HepG2 (cell line): ENCODE results near the gene CNOT8. TPM values are rescaled to one million over a fixed set of nuclear protein-coding genes. Genes with fewer than 3 reads are reported as not detected.

Experiments used
- CBX5 ChIP-seq: sonication (generic); formaldehyde crosslinking; IDR thresholded peaks from 2 replicates; pipeline ENCODE4 v1.4.0; 2020; ENCODE audit warnings: missing genetic modification reagents, borderline replicate concordance
- DRAP1 ChIP-seq: IDR thresholded peaks from 2 replicates; pipeline ENCODE4 v1.6.1; 2016; ENCODE audit warnings: missing genetic modification reagents, missing compliant biosample characterization
- FUBP1 ChIP-seq: sonication (generic); formaldehyde crosslinking; IDR thresholded peaks from 2 replicates; pipeline ENCODE4 v1.5.1; 2020; ENCODE audit warnings: missing genetic modification reagents, mild to moderate bottlenecking, borderline replicate concordance
- GATAD2A ChIP-seq: IDR thresholded peaks from 2 replicates; pipeline ENCODE4 v1.6.1; 2016
- HNRNPH1 ChIP-seq: fragments of 200-400 bp; formaldehyde crosslinking; optimal IDR thresholded peaks from 2 replicates; pipeline ENCODE3; 2017; ENCODE audit warnings: mild to moderate bottlenecking, low read depth, low read length
- JUN ChIP-seq: sonication (generic); formaldehyde crosslinking; IDR thresholded peaks from 2 replicates; pipeline ENCODE4 v1.4.0; 2020; ENCODE audit warnings: mild to moderate bottlenecking, missing genetic modification reagents
- KDM5B ChIP-seq: sonication (generic); formaldehyde crosslinking; IDR thresholded peaks from 2 replicates; pipeline ENCODE4 v1.4.0; 2020; ENCODE audit warnings: missing genetic modification reagents, mild to moderate bottlenecking, borderline replicate concordance
- NR2F6 ChIP-seq, 2 experiments: IDR thresholded peaks; 2 replicates each; pipeline ENCODE4 v1.6.1; 2016; ENCODE audit warnings: antibody characterized with exemption in 1 of 2, mild to moderate bottlenecking in 1 of 2
- PATZ1 ChIP-seq: sonication (generic); formaldehyde crosslinking; IDR thresholded peaks from 2 replicates; pipeline ENCODE4 v1.4.0; 2020; ENCODE audit warnings: missing genetic modification reagents
- RBM22 ChIP-seq: fragments of 200-400 bp; formaldehyde crosslinking; optimal IDR thresholded peaks from 2 replicates; pipeline ENCODE3; 2017; ENCODE audit warnings: mild to moderate bottlenecking, low read length, moderate library complexity
- SP4 ChIP-seq: sonication (generic); formaldehyde crosslinking; IDR thresholded peaks from 2 replicates; pipeline ENCODE4 v1.8.1; 2023; ENCODE audit warnings: mild to moderate bottlenecking, missing genetic modification reagents
- SRY ChIP-seq: sonication (generic); formaldehyde crosslinking; IDR thresholded peaks from 2 replicates; pipeline ENCODE4 v1.8.0; 2022; ENCODE audit warnings: mild to moderate bottlenecking, missing genetic modification reagents
- YY1 ChIP-seq: IDR thresholded peaks from 2 replicates; pipeline ENCODE4 v1.6.1; 2011; ENCODE audit warnings: low read length, low read depth, moderate library complexity, mild to moderate bottlenecking; ENCODE audit not compliant: insufficient read depth, insufficient replicate concordance
- ZNF772 ChIP-seq: sonication (generic); formaldehyde crosslinking; IDR thresholded peaks from 2 replicates; pipeline ENCODE4 v1.5.0; 2020; ENCODE audit warnings: mild to moderate bottlenecking, missing genetic modification reagents
- ZNF773 ChIP-seq: sonication (generic); formaldehyde crosslinking; IDR thresholded peaks from 2 replicates; pipeline ENCODE4 v1.4.0; 2020; ENCODE audit warnings: missing genetic modification reagents, borderline replicate concordance
- ZNF850 ChIP-seq: sonication (generic); formaldehyde crosslinking; conservative IDR thresholded peaks from 2 replicates; pipeline ENCODE4 v1.9.0; 2021; ENCODE audit warnings: mild to moderate bottlenecking, missing genetic modification reagents
- ZNF891 ChIP-seq: sonication (generic); formaldehyde crosslinking; IDR thresholded peaks from 2 replicates; pipeline ENCODE4 v1.5.0; 2020; ENCODE audit warnings: mild to moderate bottlenecking, missing genetic modification reagents
- polyA plus RNA-seq, 8 experiments: library from polyadenylated mRNA; depleted of rRNA in 3 of 8; stranded (reverse) in 7 of 8; unstranded in 1 of 8; fragments of >200 nt; fragmentation: Illumina TruSeq in 4 of 8; extraction: Trizol in 4 of 8; gene quantifications; 2 replicates each; pipeline versions ENCODE4 v1.2.1 to v1.2.3, GENCODE V29; 2011 to 2016; ENCODE audit warnings: low read depth in 4 of 8, missing spikeins in 1 of 8, mixed read lengths in 1 of 8; ENCODE audit not compliant: insufficient read depth in 1 of 8
- total RNA-seq, 5 experiments: library from RNA; depleted of rRNA; stranded (reverse); fragments of >200 nt; fragmentation: Illumina TruSeq; extraction: Trizol; gene quantifications; 2 replicates each; pipeline ENCODE4 v1.2.3, GENCODE V29; 2016; ENCODE audit warnings: low read depth in 1 of 5
- TF ChIP-seq, protein P1 (sequence below), 2 experiments: sonication (generic) in 1 of 2; formaldehyde crosslinking in 1 of 2; IDR thresholded peaks; 2 replicates each; pipeline versions ENCODE4 v1.4.0 to v1.6.1; 2018 to 2020; ENCODE audit warnings: missing genetic modification reagents in 2 of 2, borderline replicate concordance in 1 of 2, low read depth in 1 of 2, mild to moderate bottlenecking in 1 of 2, missing biosample characterization in 1 of 2
- TF ChIP-seq, protein P2 (sequence below): sonication (generic); formaldehyde crosslinking; conservative IDR thresholded peaks from 2 replicates; pipeline ENCODE4 v1.4.0; 2020; ENCODE audit warnings: mild to moderate bottlenecking, missing genetic modification reagents, moderate library complexity

CNOT8 gene
- total and polyA plus RNA-seq, 2 of the 13 experiments (the other 11 are each of a cell fraction or from before 2014, with no cell fraction given): 37.1 to 74.9 TPM

DNA sequence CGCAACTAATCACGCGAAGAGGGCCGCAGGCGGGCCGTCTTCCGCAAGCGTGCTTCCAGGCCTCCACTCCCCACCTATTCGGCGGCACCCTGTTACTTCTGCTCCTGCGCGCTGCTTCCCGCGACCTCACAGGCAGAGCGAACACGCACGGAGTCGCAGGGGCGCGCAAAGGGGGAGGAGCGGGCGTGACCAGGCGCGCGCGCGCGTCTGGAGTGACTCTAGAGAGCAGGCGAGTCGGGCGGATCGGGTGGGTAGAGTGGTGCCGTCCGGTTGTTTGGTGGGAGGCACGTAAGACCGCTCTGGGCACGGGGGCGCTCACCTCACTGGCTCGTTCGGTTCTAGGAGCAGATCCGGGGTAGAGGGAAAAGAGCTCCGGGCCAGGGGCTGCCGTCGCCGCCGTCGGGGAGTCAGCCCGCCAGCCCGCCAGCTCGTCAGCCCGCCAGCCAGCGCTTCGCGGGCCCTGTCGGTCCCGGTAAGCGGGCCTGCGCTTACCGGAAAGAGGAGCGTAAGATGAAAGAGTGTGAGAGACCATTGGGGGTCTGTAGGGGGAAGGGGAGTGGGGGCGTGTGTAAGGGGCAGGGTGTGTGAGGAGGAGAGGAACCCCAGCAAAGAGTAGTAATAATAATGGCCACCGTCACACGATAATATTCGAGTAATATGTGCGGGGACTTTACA is at the start of gene CNOT8 (continued):
- TF ChIP-seq NR2F6 (IDR thresholded peaks at IDR 0.05): no peak; the same call in 1 of the 2 replicates
- peak; percentile 55; the same call in 1 of the 2 replicates for TF ChIP-seq NR2F6 (CRISPR knock-in tag; IDR thresholded peaks at IDR 0.05)
- TF ChIP-seq SRY: no peak; the same call in 1 of the 2 replicates
- peak; percentile 68 for TF ChIP-seq SP4
- peak; percentile 52; the same call in 1 of the 2 replicates for TF ChIP-seq KDM5B (CRISPR knock-in tag)
- no peak for TF ChIP-seq ZNF850 (CRISPR knock-in tag)
- TF ChIP-seq HNRNPH1: no peak
- peak; percentile 68; the same call in 1 of the 2 replicates for TF ChIP-seq CBX5 (CRISPR knock-in tag)
- TF ChIP-seq, protein P1, sequence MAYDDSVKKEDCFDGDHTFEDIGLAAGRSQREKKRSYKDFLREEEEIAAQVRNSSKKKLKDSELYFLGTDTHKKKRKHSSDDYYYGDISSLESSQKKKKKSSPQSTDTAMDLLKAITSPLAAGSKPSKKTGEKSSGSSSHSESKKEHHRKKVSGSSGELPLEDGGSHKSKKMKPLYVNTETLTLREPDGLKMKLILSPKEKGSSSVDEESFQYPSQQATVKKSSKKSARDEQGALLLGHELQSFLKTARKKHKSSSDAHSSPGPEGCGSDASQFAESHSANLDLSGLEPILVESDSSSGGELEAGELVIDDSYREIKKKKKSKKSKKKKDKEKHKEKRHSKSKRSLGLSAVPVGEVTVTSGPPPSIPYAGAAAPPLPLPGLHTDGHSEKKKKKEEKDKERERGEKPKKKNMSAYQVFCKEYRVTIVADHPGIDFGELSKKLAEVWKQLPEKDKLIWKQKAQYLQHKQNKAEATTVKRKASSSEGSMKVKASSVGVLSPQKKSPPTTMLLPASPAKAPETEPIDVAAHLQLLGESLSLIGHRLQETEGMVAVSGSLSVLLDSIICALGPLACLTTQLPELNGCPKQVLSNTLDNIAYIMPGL (CRISPR knock-in tag; IDR thresholded peaks at IDR 0.05; ENCODE audit: borderline replicate concordance in 1 of 2, low read depth in 1 of 2): peak in 1 of 2 experiments; percentile 89; a peak in 2 of 4 replicates
- peak; percentile 83; the same call in 1 of the 2 replicates for TF ChIP-seq PATZ1 (CRISPR knock-in tag)
- TF ChIP-seq, protein P2, sequence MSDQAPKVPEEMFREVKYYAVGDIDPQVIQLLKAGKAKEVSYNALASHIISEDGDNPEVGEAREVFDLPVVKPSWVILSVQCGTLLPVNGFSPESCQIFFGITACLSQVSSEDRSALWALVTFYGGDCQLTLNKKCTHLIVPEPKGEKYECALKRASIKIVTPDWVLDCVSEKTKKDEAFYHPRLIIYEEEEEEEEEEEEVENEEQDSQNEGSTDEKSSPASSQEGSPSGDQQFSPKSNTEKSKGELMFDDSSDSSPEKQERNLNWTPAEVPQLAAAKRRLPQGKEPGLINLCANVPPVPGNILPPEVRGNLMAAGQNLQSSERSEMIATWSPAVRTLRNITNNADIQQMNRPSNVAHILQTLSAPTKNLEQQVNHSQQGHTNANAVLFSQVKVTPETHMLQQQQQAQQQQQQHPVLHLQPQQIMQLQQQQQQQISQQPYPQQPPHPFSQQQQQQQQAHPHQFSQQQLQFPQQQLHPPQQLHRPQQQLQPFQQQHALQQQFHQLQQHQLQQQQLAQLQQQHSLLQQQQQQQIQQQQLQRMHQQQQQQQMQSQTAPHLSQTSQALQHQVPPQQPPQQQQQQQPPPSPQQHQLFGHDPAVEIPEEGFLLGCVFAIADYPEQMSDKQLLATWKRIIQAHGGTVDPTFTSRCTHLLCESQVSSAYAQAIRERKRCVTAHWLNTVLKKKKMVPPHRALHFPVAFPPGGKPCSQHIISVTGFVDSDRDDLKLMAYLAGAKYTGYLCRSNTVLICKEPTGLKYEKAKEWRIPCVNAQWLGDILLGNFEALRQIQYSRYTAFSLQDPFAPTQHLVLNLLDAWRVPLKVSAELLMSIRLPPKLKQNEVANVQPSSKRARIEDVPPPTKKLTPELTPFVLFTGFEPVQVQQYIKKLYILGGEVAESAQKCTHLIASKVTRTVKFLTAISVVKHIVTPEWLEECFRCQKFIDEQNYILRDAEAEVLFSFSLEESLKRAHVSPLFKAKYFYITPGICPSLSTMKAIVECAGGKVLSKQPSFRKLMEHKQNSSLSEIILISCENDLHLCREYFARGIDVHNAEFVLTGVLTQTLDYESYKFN: 0 out of 2 replicates have a peak, but pooled peaks have one; percentile 13
- TF ChIP-seq ZNF773 (CRISPR knock-in tag): no peak
- TF ChIP-seq FUBP1 (CRISPR knock-in tag): no peak
- peak; percentile 79 for TF ChIP-seq YY1
- TF ChIP-seq RBM22: no peak
- peak; percentile 77; the same call in 1 of the 2 replicates for TF ChIP-seq DRAP1 (CRISPR knock-in tag)
- peak; percentile 57; the same call in 1 of the 2 replicates for TF ChIP-seq GATAD2A (CRISPR knock-in tag)
- TF ChIP-seq JUN (CRISPR knock-in tag): no peak
- no peak; the same call in 1 of the 2 replicates for TF ChIP-seq ZNF891 (CRISPR knock-in tag)
- TF ChIP-seq ZNF772 (CRISPR knock-in tag): peak; percentile 78
